ENCODE measurements around the gene HOXC4.
"Not testable (repeated sequence)": the region's sequence is repeated elsewhere in the genome, so short reads cannot be mapped to it uniquely, and the experiment has no call there.

Gene HOXC4

DNA sequence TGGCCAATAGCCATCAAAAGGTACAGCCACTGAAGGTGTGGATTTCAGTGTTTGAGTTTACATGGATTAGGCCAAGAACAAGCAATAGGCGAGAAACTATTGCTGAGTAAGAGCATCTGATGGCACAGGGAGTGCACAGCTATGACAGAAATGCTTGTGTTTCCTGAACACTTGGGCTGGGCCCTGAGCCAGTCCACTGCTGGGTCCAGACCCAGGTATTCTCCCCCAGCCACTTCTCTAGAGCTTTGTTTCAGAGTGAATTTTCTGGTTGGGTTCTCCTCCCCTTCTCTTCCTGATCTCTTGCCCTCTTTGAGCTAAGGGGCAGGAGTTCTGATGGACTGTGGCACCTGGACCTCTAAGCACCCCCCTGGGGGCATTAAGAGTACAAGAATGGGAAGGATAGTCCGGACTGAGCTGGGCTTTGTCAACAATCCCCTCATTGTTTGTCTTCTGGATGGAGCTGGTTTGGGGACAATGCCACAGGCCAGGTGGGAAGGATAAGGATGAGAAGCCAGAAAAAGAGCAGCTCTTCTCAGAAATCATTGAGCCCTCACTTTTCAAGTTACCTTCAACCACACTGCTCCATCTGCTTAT, 12.4 kb upstream of the HOXC4 start:
- no peak for DNase-seq

GRCh38 chr12:54042033-54042432, 11.6 kb upstream of the HOXC4 start:
- DNase-seq: not testable (repeated sequence)

DNA sequence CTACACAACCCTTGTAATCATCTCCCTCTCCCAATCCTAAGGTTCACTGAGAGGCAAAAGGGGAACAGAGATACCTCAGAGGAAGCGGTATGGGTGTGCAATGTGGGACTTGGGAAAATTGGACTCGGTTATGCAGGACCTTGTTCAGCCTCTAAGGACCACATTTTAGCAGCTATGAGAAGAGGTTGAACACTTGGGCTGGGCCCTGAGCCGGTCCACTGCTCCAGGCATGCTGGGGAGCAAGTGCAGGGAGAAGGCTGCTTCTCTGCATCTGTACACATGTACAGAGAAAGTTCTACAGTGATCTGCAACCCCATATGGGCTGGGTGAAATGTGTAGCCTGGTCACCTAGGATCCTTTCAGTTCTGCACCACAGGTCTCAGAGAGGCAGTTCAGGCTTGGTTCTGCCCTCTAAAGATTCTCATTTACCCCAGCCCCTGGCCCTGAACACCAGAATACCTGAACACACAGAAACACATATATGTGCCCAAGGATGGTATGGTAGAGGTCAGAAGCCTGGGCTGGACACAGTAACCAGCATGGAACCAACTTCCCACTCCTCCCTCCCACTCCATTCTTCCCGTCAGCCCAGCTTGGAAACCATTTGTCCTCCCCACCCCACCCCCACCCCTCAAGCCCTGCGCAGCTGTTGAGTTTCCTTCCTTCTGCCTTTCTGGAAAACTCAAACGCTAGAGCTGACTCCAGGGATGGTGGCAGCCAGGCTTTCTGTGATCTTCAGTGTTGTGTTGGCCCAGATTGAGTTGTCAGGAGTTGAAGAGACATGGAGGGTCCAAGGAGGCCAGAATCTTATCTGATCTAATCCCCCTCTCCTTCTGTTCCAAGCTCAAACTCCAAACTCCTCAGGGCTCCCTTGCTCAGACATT, 10.4 kb upstream of the HOXC4 start:
- DNase-seq: no peak

- DNase-seq: no peak
These were observed 9.1 kb upstream of the HOXC4 start for GRCh38 chr12:54044425-54045103.

GRCh38 chr12:54045401-54045800, 8.2 kb upstream of the HOXC4 start:
- no peak for DNase-seq

DNA sequence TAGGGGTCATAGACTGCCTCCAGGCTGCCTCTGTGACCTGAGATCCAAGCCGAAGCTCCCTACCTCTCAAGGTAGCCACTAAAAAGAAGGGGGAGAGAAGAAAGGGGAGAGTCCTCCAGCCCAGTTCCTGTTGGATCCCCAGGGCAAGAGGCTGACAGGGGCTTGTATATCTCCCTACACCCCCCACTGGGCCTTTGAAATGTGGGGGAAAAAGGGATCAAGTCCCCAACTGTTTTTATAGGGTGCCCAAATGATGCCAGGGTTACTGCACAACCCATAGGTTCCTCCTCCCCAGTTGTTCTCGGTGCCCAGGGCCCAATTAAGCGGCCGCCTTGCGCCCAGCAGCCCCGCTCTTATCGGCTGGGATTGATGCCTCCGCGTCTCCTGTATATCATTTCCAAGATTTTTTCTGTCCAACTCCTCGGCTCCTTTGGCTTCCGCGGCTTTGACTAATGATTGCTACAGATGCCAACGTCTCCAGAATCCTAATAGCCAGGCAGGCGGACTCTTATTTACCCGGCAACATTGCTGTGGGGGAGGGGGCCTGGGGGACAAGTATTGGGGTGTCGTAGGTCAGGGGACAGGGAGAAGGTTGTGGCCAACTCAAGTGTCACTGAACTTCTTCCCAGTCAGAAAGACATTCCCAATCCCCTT, 7.6 kb upstream of the HOXC4 start:
- peak; percentile 65 for DNase-seq

DNA sequence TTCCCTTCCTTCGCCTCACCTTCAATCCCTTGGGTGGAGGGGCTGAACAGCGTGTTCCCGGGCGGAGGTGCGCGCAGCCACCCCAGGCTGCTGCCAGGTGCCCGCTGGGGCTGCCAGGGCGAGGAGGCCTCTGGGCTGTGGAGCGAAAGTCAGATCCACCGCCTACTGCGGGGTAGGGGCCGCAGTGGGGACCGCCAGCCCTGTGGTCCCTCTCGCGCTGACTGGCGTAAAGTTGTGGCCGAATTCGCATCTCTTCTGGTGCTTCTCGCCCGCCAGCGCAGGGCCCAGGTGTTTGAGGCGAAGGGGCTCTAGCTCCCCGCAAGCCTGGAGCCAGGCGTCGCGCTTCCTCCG, 6.9 kb upstream of the HOXC4 start:
- no peak for DNase-seq

DNA sequence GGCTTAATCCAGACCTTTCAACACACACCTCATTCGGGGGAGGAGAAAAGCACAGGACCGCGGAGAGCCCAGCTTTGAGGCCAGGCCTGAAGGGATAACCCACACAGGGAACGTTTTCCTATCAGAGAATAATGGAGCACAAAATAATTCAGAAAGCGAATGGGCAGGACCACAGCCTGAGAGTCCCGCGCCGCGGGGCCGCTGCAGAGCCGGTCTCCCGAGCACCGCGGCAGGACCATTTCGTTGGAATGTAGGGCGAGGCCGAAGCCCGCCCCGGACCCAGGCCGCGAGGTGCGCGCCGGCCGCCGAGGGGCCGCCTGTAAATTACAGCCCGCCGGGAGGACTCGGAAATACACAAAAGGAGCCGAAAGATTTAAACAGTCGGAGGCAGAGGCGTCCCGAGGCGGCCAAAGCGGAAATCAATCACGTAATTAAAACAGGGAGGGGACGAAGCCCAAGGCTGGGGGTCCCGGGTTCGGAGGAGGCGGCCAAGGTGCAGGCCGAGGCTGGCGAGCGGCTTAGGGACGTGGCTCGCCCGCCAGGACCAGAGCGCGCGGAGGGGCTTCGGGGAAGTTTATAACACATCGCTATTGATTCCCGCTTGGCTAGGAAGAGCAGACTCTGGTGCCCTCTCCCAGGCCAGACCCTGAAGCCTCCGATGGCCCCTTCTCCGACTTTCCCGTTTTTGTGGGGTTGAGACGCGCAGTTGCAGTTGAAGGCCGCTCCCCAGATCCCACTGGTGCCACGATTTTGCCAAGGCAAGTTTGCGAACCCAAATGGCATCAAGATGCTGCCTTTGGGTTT, 6.3 kb upstream of the HOXC4 start:
- peak; percentile 49 for DNase-seq

- no peak for DNase-seq
These were observed 5.7 kb upstream of the HOXC4 start for GRCh38 chr12:54047964-54048303.

DNA sequence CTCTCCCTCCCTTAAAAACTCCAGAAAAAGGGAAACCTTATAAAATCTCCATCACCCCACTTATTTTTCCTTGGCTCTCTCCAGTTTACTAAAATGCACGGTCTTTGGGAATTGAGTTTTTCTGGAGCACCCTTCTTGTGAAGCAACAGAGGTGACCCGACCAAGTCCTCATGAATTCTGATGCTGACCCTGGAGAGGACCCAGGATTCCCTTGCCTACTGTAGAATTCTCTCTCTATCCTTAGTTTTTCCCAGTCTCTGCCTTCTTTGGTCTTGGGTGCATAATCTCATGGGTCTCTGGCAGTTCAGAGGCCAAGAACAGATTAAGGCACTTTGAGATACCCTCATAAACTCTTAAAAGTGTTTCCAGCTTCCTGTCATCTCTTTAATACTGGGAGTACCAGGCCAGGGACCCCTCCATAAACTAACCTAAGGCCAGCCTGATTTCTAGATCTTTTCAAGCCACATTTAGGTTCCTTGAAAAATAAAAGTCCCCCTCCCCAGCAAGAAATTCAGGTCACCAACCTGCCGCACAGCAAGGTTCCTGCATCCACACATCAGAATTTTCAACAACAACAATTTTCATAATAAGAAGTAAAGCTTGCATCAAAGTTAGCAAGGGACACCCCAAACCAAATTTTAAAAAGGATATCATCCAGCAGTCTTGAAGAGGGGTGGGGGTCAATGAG, 5.1 kb upstream of the HOXC4 start:
- no peak for DNase-seq

DNA sequence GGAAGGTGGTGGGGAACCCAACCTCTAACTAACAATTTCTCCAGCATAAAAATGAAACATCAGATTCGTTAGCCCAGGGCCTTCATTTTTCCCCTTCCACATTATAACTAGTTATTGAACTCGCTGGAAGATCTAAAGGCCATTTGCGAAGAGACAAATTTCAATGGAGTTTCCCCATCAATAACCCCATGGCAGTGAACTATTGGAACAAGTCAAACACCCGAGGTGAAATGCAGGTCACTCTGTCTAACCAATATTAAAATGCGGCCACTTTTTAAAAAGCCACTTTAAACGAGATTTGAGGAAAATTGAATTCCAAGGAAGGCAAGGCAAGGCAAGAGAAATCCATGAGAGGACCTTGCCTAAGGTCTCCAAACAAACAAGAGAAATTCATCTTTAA, 4.5 kb upstream of the HOXC4 start:
- DNase-seq: no peak

- no peak for DNase-seq
These were observed 3.2 kb upstream of the HOXC4 start for GRCh38 chr12:54050482-54050810.

- DNase-seq: peak; percentile 77
These were observed 2.4 kb upstream of the HOXC4 start for GRCh38 chr12:54051026-54051842.

DNA sequence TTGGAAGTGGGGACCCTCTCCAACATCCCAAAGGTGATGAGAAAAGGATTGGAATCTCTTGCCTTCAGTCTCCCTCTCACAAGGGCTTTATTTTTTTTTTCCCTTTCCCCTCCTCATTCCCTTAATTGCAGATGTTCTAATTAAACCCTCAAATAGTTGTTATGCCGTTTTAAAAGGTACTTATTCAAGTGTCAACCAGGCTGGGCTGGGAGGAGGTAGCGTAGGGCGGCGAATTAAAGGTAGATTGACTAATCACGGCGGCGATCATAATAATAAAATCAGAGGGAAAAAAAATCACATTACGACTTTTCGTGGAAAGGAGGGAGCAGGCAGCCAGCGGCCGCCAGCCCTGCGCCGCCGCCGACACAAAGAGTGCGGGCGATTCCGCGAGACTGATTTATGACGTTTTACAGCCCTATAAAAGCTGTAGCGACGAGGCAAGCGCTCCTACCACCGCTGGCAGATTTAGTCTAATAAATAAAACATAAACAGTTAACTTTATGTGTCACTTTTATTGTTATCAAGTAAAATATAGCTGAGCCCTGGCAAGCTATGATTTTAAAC, 1.7 kb upstream of the HOXC4 start:
- DNase-seq: peak; percentile 77

DNA sequence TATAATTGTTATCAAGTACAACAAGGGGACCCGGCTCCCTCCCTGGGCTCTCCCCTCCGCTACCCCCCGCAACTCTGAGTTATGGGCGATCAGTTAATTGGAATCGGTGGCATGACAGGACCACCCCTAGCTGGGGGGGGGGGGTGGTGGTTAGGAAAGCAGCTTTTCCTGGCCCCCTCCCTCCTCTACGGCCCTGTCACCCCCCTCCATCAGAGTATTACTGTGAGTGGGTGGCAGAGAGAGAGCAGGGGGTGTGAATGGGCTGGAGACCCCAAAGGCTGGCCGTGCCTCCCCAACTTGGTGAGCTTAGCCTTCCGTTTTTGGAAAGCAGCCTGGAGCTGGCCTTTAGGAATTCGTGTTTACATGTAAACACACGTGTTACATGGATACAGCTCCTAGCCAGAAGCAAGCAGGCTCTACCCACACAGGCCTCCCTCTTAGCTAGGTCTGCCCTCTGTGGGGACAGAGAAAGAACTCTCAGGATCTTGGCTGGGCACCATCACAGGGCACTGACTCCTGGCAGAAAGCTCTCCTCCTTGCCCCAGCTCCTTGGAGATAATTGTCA, 1.1 kb upstream of the HOXC4 start:
- DNase-seq: peak; percentile 76

- peak; percentile 56 for DNase-seq
These were observed 458 bp upstream of the HOXC4 start for GRCh38 chr12:54053003-54053750.

DNA sequence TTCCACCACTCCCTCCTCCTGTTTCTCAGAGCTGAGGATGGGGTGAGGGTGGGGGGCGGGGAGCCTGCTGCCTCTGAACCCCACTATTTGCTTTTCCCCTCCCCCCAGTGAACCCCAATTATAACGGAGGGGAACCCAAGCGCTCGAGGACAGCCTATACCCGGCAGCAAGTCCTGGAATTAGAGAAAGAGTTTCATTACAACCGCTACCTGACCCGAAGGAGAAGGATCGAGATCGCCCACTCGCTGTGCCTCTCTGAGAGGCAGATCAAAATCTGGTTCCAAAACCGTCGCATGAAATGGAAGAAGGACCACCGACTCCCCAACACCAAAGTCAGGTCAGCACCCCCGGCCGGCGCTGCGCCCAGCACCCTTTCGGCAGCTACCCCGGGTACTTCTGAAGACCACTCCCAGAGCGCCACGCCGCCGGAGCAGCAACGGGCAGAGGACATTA, 1.1 kb downstream of the HOXC4 start:
- no peak for DNase-seq

GRCh38 chr12:54055552-54055951, 1.9 kb downstream of the HOXC4 start:
- no peak for DNase-seq

GRCh38 chr12:54056110-54056509, 2.5 kb downstream of the HOXC4 start:
- DNase-seq: no peak

All from fibroblast of skin of right biceps (primary cell).